A673 (cell line): ENCODE data around the gene PHTF1.

Source experiments
- EZH2 ChIP-seq: fragments of 200-600 bp; sonication (generic); IDR thresholded peaks from 2 replicates; pipeline ENCODE4 v1.6.1; 2017; ENCODE audit warnings: borderline replicate concordance, low read depth, mild to moderate bottlenecking, mixed read lengths, antibody characterized with exemption, low read length; ENCODE audit not compliant: poor library complexity, severe bottlenecking
- TF ChIP-seq, protein P1 (sequence below): fragments of 300-800, 200-600 bp; sonication (generic); conservative IDR thresholded peaks from 2 replicates; pipeline ENCODE4 v1.5.1; 2017; ENCODE audit warnings: low read depth, mild to moderate bottlenecking, antibody characterized with exemption, low read length, moderate library complexity, mixed read lengths

DNA sequence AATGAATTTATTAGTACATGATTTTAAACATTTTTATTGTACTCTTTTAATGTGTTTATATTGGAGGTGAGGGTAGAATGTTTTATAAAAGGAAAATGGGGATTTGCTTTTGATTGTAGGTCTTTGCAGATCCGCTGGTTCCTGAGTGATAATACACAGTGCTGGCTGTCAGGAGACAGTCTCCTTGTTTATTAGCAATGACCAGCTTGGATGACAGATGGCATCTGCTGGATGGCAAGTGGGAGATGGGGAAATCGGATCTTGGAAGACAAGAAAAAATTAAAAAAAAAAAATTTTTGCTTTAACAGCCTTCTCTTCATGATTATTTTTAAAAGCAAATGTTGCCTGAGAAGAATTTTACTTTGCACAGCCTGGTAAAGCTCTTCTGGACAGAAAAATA, 4.4 kb upstream of the PHTF1 start:
- TF ChIP-seq, protein P1, sequence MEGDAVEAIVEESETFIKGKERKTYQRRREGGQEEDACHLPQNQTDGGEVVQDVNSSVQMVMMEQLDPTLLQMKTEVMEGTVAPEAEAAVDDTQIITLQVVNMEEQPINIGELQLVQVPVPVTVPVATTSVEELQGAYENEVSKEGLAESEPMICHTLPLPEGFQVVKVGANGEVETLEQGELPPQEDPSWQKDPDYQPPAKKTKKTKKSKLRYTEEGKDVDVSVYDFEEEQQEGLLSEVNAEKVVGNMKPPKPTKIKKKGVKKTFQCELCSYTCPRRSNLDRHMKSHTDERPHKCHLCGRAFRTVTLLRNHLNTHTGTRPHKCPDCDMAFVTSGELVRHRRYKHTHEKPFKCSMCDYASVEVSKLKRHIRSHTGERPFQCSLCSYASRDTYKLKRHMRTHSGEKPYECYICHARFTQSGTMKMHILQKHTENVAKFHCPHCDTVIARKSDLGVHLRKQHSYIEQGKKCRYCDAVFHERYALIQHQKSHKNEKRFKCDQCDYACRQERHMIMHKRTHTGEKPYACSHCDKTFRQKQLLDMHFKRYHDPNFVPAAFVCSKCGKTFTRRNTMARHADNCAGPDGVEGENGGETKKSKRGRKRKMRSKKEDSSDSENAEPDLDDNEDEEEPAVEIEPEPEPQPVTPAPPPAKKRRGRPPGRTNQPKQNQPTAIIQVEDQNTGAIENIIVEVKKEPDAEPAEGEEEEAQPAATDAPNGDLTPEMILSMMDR = no peak
- no peak for TF ChIP-seq EZH2
